ENCODE results near the gene SPEN. TPM values are rescaled to one million over a fixed set of nuclear protein-coding genes. Genes with fewer than 3 reads are reported as not detected.

Gene SPEN
- total and polyA plus RNA-seq, 9 of the 15 experiments (the other 6 are each of a cell fraction or from before 2014, with no cell fraction given) = 5.7 to 87.5 (median 27.2) TPM

GRCh38 chr1:15952317-15953258, 105.1 kb downstream of the SPEN start:
- H3K4me1 ChIP-seq (replicated peaks in 1 of 2; ENCODE audit: control insufficient read depth in 2 of 2, insufficient read depth in 2 of 2, low read length in 2 of 2) = peaks cover 61 to 70% of the 10 kb centered on the region in 2 experiments
- FAIRE-seq (peak; percentile 99), ATAC-seq (peak; percentile 73), DNase-seq (ENCODE audit: extremely low read depth in 1 of 4, low spot score in 3 of 4) (peak; percentile 78 to 97 (median 85))
- intact Hi-C loops (cut with micrococcal nuclease) = loop anchor here (1.0 to 5.0 kb wide), 4 partner anchors 40 to 150 kb away; no protein-coding TSS in a partner anchor
- H4K20me1 ChIP-seq (replicated peaks; ENCODE audit: control insufficient read depth, insufficient read depth, low read length) = peaks cover 4% of the 10 kb centered on the region; the same call in 1 of the 2 replicates
- no peaks in the 10 kb centered on the region for H3K9me3 ChIP-seq (replicated peaks; ENCODE audit: control insufficient read depth, insufficient read depth, low read depth, low read length)
- H3K4me2 ChIP-seq (ENCODE audit: insufficient read depth, low read length) = peak overlapping the region; percentile 73
- peak overlapping the region; percentile 29 for H3K4me3 ChIP-seq
- H2AFZ ChIP-seq (ENCODE audit: low read depth, low read length) = peak overlapping the region; percentile 6; the same call in 1 of the 2 replicates
- peak overlapping the region; percentile 97 for H3K27ac ChIP-seq (ENCODE audit: extremely low read depth, low read depth, low read length)
- peaks cover 34% of the 10 kb centered on the region; the same call in 2 of the 3 replicates for H3K36me3 ChIP-seq (ENCODE audit: control insufficient read depth, insufficient read depth, low read length)
- H3K9ac ChIP-seq (ENCODE audit: insufficient read depth in 1 of 2, low read depth in 2 of 2, low read length in 2 of 2) = peak overlapping the region; percentile 81 to 89
- peaks cover 8% of the 10 kb centered on the region for H3K9me1 ChIP-seq (ENCODE audit: control insufficient read depth, insufficient read depth, low read length)
- ChIA-PET POLR2A (interaction anchor here (0.6 to 1.9 kb wide), 10 partner anchors 10 to 157 kb away, joined by 3 to 10 read pairs (median 3); no protein-coding TSS in a partner anchor), CTCF (ENCODE audit: low intra/inter-chr PET ratio) (interaction anchor here (0.5 to 1.4 kb wide), 5 partner anchors 137 to 212 kb away, joined by 3 to 6 read pairs (median 3); no protein-coding TSS in a partner anchor)
- WGBS (ENCODE audit: insufficient coverage, low coverage, missing lambda C conversion rate) = 4% methylated on average over 27 of the region's 27 CpGs
- peaks cover 90% of the 10 kb centered on the region for H3K79me2 ChIP-seq (ENCODE audit: control insufficient read depth, insufficient read depth, low read length)
- BruUV-seq (replicated peaks) = TSS peak; percentile 77
- in situ Hi-C loops (cut with MboI) = no loop called here
- H3K27me3 ChIP-seq (ENCODE audit: control insufficient read depth in 2 of 2, insufficient read depth in 2 of 2, low read length in 2 of 2) = no peaks in the 10 kb centered on the region
- TF ChIP-seq EGR1 (conservative IDR thresholded peaks at IDR 0.05) (peak; percentile 30; the same call in 1 of the 2 replicates), RFX5 (IDR thresholded peaks at IDR 0.05; ENCODE audit: low read depth, low read length) (no peak), ZNF780A (CRISPR knock-in tag; IDR thresholded peaks at IDR 0.05) (no peak), MCM3 (IDR thresholded peaks at IDR 0.05) (no peak), GTF2E2 (tag; IDR thresholded peaks at IDR 0.05) (peak; percentile 80), ZNF507 (tag; conservative IDR thresholded peaks at IDR 0.05) (no peak), IRF1 (CRISPR knock-in tag; IDR thresholded peaks at IDR 0.05; ENCODE audit: borderline replicate concordance) (no peak), ELF1 (tag; IDR thresholded peaks at IDR 0.05) (peak; percentile 85), DNMT1 (IDR thresholded peaks at IDR 0.05) (no peak), RFX7 (CRISPR knock-in tag; IDR thresholded peaks at IDR 0.05) (no peak), RBM22 (IDR thresholded peaks at IDR 0.05; ENCODE audit: low read depth, low read length, poor library complexity, severe bottlenecking) (no peak), TFAM (CRISPR knock-in tag; conservative IDR thresholded peaks at IDR 0.05) (no peak), EWSR1 (IDR thresholded peaks at IDR 0.05; ENCODE audit: borderline replicate concordance, low read depth, partially characterized antibody) (no peak), GTF3C2 (IDR thresholded peaks at IDR 0.05; ENCODE audit: borderline replicate concordance, extremely low read depth, insufficient read length) (no peak), ZNF165 (CRISPR knock-in tag; IDR thresholded peaks at IDR 0.05; ENCODE audit: borderline replicate concordance) (no peak), ZNF253 (CRISPR knock-in tag; conservative IDR thresholded peaks at IDR 0.05) (no peak), SMAD3 (CRISPR knock-in tag; conservative IDR thresholded peaks at IDR 0.05) (0 out of 2 replicates have a peak, but pooled peaks have one; percentile 12)

All from K562 (cell line).